Gastrocnemius medialis (tissue), 4 donors: ENCODE data around the gene PSME3IP1.

Source experiments
- POLR2A ChIP-seq, 2 donors: fragments of 450-650 bp; IDR thresholded peaks; one replicate each; pipeline ENCODE4 v1.6.1; 2017; ENCODE audit warnings: antibody characterized with exemption in 2 of 2, mild to moderate bottlenecking in 2 of 2, moderate library complexity in 2 of 2
- TF ChIP-seq, protein P1 (sequence below), 5 experiments: fragments of 450-650 bp in 3 of 5; fragments of 200-600 bp in 2 of 5; sonication (generic) in 2 of 5; IDR thresholded peaks in 4 of 5; conservative IDR thresholded peaks in 1 of 5; 1 replicate in 4 of 5; 2 replicates in 1 of 5; pipeline ENCODE4 v1.5.1; 2016 to 2019; ENCODE audit warnings: antibody characterized with exemption in 5 of 5, mild to moderate bottlenecking in 3 of 5, moderate library complexity in 3 of 5

DNA sequence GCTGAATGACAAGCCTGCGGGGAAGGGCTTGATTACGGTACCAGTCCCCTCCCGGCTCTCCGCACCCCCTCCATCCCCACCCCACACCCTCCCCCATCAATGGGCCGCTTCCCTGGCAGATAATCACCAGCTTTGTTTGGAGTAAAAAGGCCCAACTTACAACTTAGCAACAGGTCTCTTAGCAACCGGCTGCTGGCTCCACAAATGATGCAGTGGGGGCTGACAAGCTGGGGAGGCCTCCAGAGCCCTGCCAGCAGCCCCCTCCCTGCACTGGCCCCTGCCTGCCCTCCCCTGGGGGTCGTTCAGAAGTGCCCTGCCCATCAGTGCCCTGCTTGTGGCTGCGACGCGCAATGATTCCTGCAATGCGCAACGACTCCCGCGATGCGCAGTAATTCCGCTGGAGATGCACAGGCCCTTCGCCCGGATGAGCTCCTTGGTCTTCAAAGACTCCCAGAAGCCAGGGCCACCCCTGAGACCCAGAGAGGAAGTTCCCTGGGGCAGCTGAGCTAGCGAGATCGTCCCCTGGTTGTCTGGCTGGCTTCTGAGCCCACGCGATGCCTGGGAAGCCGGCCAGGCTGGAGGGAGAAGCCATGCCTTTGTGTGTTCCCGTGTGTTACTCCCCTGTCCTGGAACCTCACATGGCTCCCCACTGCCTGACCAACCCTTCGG is 70.2 kb downstream of the PSME3IP1 start:
- TF ChIP-seq, protein P1, sequence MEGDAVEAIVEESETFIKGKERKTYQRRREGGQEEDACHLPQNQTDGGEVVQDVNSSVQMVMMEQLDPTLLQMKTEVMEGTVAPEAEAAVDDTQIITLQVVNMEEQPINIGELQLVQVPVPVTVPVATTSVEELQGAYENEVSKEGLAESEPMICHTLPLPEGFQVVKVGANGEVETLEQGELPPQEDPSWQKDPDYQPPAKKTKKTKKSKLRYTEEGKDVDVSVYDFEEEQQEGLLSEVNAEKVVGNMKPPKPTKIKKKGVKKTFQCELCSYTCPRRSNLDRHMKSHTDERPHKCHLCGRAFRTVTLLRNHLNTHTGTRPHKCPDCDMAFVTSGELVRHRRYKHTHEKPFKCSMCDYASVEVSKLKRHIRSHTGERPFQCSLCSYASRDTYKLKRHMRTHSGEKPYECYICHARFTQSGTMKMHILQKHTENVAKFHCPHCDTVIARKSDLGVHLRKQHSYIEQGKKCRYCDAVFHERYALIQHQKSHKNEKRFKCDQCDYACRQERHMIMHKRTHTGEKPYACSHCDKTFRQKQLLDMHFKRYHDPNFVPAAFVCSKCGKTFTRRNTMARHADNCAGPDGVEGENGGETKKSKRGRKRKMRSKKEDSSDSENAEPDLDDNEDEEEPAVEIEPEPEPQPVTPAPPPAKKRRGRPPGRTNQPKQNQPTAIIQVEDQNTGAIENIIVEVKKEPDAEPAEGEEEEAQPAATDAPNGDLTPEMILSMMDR (IDR thresholded peaks at IDR 0.05 in 4 of 5, conservative IDR thresholded peaks at IDR 0.05 in 1 of 5): no peak
- TF ChIP-seq POLR2A (IDR thresholded peaks at IDR 0.05): no peak
